ENCODE measurements around the gene CEACAM18. TPM values are rescaled to one million over a fixed set of nuclear protein-coding genes. Genes with fewer than 3 reads are reported as not detected.

Gene CEACAM18
- total and polyA plus RNA-seq, 2 of the 8 experiments (the other 6 are each of a cell fraction or from before 2014, with no cell fraction given) = not detected

GRCh38 chr19:51471527-51471926 is 6.8 kb upstream of the CEACAM18 start (continued):
- no peak for TF ChIP-seq CHD7 (IDR thresholded peaks at IDR 0.05; ENCODE audit: insufficient replicate concordance, low read length)
- TF ChIP-seq E2F6 (IDR thresholded peaks at IDR 0.05) = no peak
- TF ChIP-seq RFX5 (IDR thresholded peaks at IDR 0.05; ENCODE audit: borderline replicate concordance, low read depth, low read length) = no peak
- TF ChIP-seq KDM4A (IDR thresholded peaks at IDR 0.05; ENCODE audit: low read depth, low read length, severe bottlenecking) = no peak

All from H1 (cell line).